ENCODE results near the gene NRG4. TPM values are rescaled to one million over a fixed set of nuclear protein-coding genes. Genes with fewer than 3 reads are reported as not detected.

NRG4 gene
- polyA plus RNA-seq, 1 donor from 2014 or later, result 1.4 TPM

GRCh38 chr15:75900577-75900976, 111.6 kb downstream of the NRG4 start:
- Histone ChIP-seq H3K9me2 (ENCODE audit: insufficient read depth, low read length) (no peaks in the 10 kb centered on the region), H3F3A (ENCODE audit: insufficient read depth, low read length, poor library complexity, severe bottlenecking) (peaks cover 5% of the 10 kb centered on the region), H4K20me1 (ENCODE audit: insufficient read depth) (no peaks in the 10 kb centered on the region), H3K79me2 (replicated peaks; ENCODE audit: insufficient read depth, low read length) (peaks cover 7% of the 10 kb centered on the region), H3K36me3 (ENCODE audit: insufficient read depth, low read length) (no peaks in the 10 kb centered on the region), H3K4me2 (ENCODE audit: low read length) (no peak overlapping the region), H3K27me3 (ENCODE audit: insufficient read depth, low read depth, low read length) (no peaks in the 10 kb centered on the region), H3K4me3 (ENCODE audit: low read length) (no peak overlapping the region), H3K9ac (ENCODE audit: low read length) (no peak overlapping the region), H3K27ac (ENCODE audit: low read length) (no peak overlapping the region), H2AFZ (ENCODE audit: low read depth, low read length) (no peak overlapping the region), H3K9me3 (ENCODE audit: low read length) (no peaks in the 10 kb centered on the region)
- no peak for TF ChIP-seq POLR2AphosphoS5 (IDR thresholded peaks at IDR 0.05)
- TF ChIP-seq REST (IDR thresholded peaks at IDR 0.05; ENCODE audit: borderline replicate concordance), result no peak
- TF ChIP-seq CTCF (IDR thresholded peaks at IDR 0.05; ENCODE audit: poor library complexity, severe bottlenecking), result no peak
- no peak for TF ChIP-seq RAD21 (conservative IDR thresholded peaks at IDR 0.05)
- no peak for TF ChIP-seq EZH2 (IDR thresholded peaks at IDR 0.05; ENCODE audit: borderline replicate concordance, insufficient read depth, low read length, poor library complexity, severe bottlenecking)
- no peak for TF ChIP-seq SMC3 (conservative IDR thresholded peaks at IDR 0.05; ENCODE audit: poor library complexity)
- no peak for TF ChIP-seq TAF1 (IDR thresholded peaks at IDR 0.05; ENCODE audit: low read depth)

- no peaks in the 10 kb centered on the region for H3K79me2 ChIP-seq (replicated peaks; ENCODE audit: insufficient read depth, low read length)
- H3F3A ChIP-seq (ENCODE audit: insufficient read depth, low read length, poor library complexity, severe bottlenecking), result no peaks in the 10 kb centered on the region
- no peak overlapping the region for H3K9ac ChIP-seq (ENCODE audit: low read length)
- no peak overlapping the region for H3K4me2 ChIP-seq (ENCODE audit: low read length)
- no peak overlapping the region for H3K4me3 ChIP-seq (ENCODE audit: low read length)
- no peaks in the 10 kb centered on the region for H3K9me2 ChIP-seq (ENCODE audit: insufficient read depth, low read length)
- H3K36me3 ChIP-seq (ENCODE audit: insufficient read depth, low read length), result no peaks in the 10 kb centered on the region
- no peaks in the 10 kb centered on the region for H4K20me1 ChIP-seq (ENCODE audit: insufficient read depth)
- H3K9me3 ChIP-seq (ENCODE audit: low read length), result no peaks in the 10 kb centered on the region
- no peaks in the 10 kb centered on the region for H3K27me3 ChIP-seq (ENCODE audit: insufficient read depth, low read depth, low read length)
- no peak overlapping the region for H2AFZ ChIP-seq (ENCODE audit: low read depth, low read length)
- TF ChIP-seq RAD21 (conservative IDR thresholded peaks at IDR 0.05) (no peak), EP300 (conservative IDR thresholded peaks at IDR 0.05; ENCODE audit: poor library complexity, severe bottlenecking) (no peak), REST (IDR thresholded peaks at IDR 0.05; ENCODE audit: borderline replicate concordance) (no peak), MXI1 (conservative IDR thresholded peaks at IDR 0.05; ENCODE audit: poor library complexity, severe bottlenecking) (no peak), SMC3 (conservative IDR thresholded peaks at IDR 0.05; ENCODE audit: poor library complexity) (no peak), CTCF (IDR thresholded peaks at IDR 0.05; ENCODE audit: poor library complexity, severe bottlenecking) (no peak), POLR2AphosphoS5 (IDR thresholded peaks at IDR 0.05) (no peak), TAF1 (IDR thresholded peaks at IDR 0.05; ENCODE audit: low read depth) (no peak), EZH2 (IDR thresholded peaks at IDR 0.05; ENCODE audit: borderline replicate concordance, insufficient read depth, low read length, poor library complexity, severe bottlenecking) (no peak)
- no peak overlapping the region for H3K27ac ChIP-seq (ENCODE audit: low read length)
Observed at GRCh38 chr15:75895731-75896130, 116.5 kb downstream of the NRG4 start.

All from neural cell (in vitro differentiated cells).